ENCODE results near the gene LEUTX. TPM values are rescaled to one million over a fixed set of nuclear protein-coding genes. Genes with fewer than 3 reads are reported as not detected.

The LEUTX gene
- total RNA-seq, 1 experiment from 2014 or later: not detected

GRCh38 chr19:39830406-39830805, 51.8 kb downstream of the LEUTX start:
- Histone ChIP-seq H3K9me3 (ENCODE audit: control insufficient read depth, low read depth, low read length) (no peaks in the 10 kb centered on the region), H3K4ac (ENCODE audit: low read depth, low read length) (no peak overlapping the region), H2AK5ac (ENCODE audit: insufficient read length, low read length) (no peak overlapping the region), H2BK12ac (ENCODE audit: insufficient read length, low read depth, low read length) (no peak overlapping the region), H3K23ac (ENCODE audit: insufficient read length, low read depth, low read length) (no peak overlapping the region), H3T11ph (ENCODE audit: low read length) (no peak overlapping the region), H3K79me1 (ENCODE audit: insufficient read depth, low read depth, low read length, poor library complexity, severe bottlenecking) (no peaks in the 10 kb centered on the region), H4K8ac (replicated peaks; ENCODE audit: insufficient read length, low read depth, low read length) (no peak overlapping the region), H3K4me1 (ENCODE audit: insufficient read depth, low read length) (no peaks in the 10 kb centered on the region), H3K14ac (ENCODE audit: insufficient read depth, low read length) (no peak overlapping the region), H3K23me2 (ENCODE audit: insufficient read length, low read depth, low read length, poor library complexity, severe bottlenecking) (no peaks in the 10 kb centered on the region), H3K9ac (ENCODE audit: extremely low read depth, insufficient read length, low read length) (no peak overlapping the region), H3K27ac (ENCODE audit: insufficient read length, low read depth, low read length) (no peak overlapping the region), H4K91ac (ENCODE audit: insufficient read length, low read depth, low read length) (no peak overlapping the region), H3K56ac (ENCODE audit: insufficient read length, low read depth, low read length) (no peak overlapping the region), H3K4me2 (ENCODE audit: insufficient read depth, insufficient read length, low read length) (no peak overlapping the region), H2BK5ac (ENCODE audit: insufficient read length, low read length) (no peak overlapping the region), H3K79me2 (ENCODE audit: insufficient read depth, low read length) (no peaks in the 10 kb centered on the region), H2BK120ac (ENCODE audit: low read depth, low read length, poor library complexity, severe bottlenecking) (no peak overlapping the region), H4K20me1 (ENCODE audit: control insufficient read depth, insufficient read depth, insufficient read length) (no peaks in the 10 kb centered on the region), H3K27me3 (ENCODE audit: insufficient read depth, low read length) (no peaks in the 10 kb centered on the region), H4K5ac (ENCODE audit: insufficient read length, low read depth, low read length) (no peak overlapping the region), H3K18ac (ENCODE audit: insufficient read length, low read depth, low read length) (no peak overlapping the region), H2BK20ac (ENCODE audit: low read depth, low read length, poor library complexity, severe bottlenecking) (no peak overlapping the region), H2BK15ac (ENCODE audit: low read depth, low read length) (no peak overlapping the region), H2AFZ (ENCODE audit: low read length) (no peak overlapping the region)
- DNase-seq: no peak
- Mint-ChIP-seq H3K27me3 (ENCODE audit: low read depth) (no peaks in the 10 kb centered on the region), H3K9me3 (no peaks in the 10 kb centered on the region), H3K27ac (no peak overlapping the region), H3K4me3 (no peak overlapping the region), H3K4me1 (peaks cover 18 to 19% of the 10 kb centered on the region in 2 experiments), H3K36me3 (ENCODE audit: insufficient read depth in 1 of 3, low read depth in 3 of 3) (peaks cover 18 to 60% (median 46%) of the 10 kb centered on the region in 3 experiments)
- no peak for TF ChIP-seq CTCF (conservative IDR thresholded peaks at IDR 0.05)
- no CpG with 5 or more reads among the region's 18 CpGs for WGBS (ENCODE audit: extremely low coverage, insufficient read length, low lambda C conversion rate)

Measured in H9 (cell line).